AG10803 (cell line): ENCODE data around the gene ADRB1.

Experiments used
- DNase-seq: peaks from one replicate; pipeline ENCODE4 v3.0.0; 2010; ENCODE audit warnings: low read depth
- H3K4me3 ChIP-seq: 2 replicates; pipeline ENCODE4 v1.5.1; 2011; ENCODE audit warnings: mild to moderate bottlenecking, low read length, control low read depth
- CTCF ChIP-seq: conservative IDR thresholded peaks from 2 replicates; pipeline ENCODE4 v1.5.1; 2011; ENCODE audit warnings: mild to moderate bottlenecking, low read length, control low read depth, inconsistent platforms

The ADRB1 gene

GRCh38 chr10:114026189-114027040 lies 17.3 kb upstream of the ADRB1 start:
- H3K4me3 ChIP-seq: no peak overlapping the region
- no peak for TF ChIP-seq CTCF
- peak; percentile 71 for DNase-seq

GRCh38 chr10:114027041-114027394 lies 16.6 kb upstream of the ADRB1 start:
- no peak for TF ChIP-seq CTCF
- H3K4me3 ChIP-seq: no peak overlapping the region
- DNase-seq: no peak

- DNase-seq: no peak
- TF ChIP-seq CTCF: no peak
- no peak overlapping the region for H3K4me3 ChIP-seq
Measured at GRCh38 chr10:114027951-114028350, 15.7 kb upstream of the ADRB1 start.

- DNase-seq: no peak
- TF ChIP-seq CTCF: no peak
- H3K4me3 ChIP-seq: no peak overlapping the region
Measured at GRCh38 chr10:114028425-114028824, 15.2 kb upstream of the ADRB1 start.

GRCh38 chr10:114029655-114030054 lies 14.0 kb upstream of the ADRB1 start:
- H3K4me3 ChIP-seq: no peak overlapping the region
- TF ChIP-seq CTCF: no peak
- no peak for DNase-seq

- no peak for DNase-seq
- no peak for TF ChIP-seq CTCF
- no peak overlapping the region for H3K4me3 ChIP-seq
Measured at GRCh38 chr10:114030140-114030539, 13.5 kb upstream of the ADRB1 start.
